ENCODE measurements around the gene AGER.
"Not testable (repeated sequence)": the region's sequence is repeated elsewhere in the genome, so short reads cannot be mapped to it uniquely, and the experiment has no call there.

AGER gene

DNA sequence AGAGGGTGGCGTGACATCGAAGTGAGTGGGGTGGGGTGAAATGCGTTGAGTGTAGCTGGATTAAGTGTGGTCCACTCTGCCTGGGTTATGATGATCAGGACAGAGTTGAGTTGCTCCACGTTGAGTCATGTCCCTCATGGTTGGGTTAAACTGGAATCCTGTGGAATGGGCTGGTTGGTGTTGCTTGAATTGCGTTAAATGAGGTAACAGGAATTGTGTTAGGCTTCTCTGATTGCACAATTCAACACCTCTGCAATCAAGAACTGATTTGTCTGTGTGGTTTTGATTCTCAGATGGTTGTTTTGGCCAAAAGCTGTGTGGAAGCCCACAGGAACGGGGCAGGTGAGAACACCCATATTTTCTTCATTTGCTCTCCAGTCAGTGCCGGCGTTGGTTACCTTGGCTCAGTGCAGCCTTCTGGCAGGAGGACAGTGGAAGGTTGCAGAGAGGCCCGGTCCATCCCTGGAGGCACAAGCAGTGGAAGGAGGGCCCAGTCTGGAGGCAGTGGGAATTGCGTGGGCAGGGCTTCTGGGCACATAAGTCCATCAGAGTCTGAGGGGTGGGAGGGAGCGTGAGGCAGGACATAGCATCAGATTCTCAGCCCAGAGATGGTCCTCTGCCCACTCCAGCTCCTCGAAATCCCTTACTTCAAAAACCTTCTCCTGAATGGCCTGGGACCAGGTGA is 28.2 kb upstream of the AGER start:
- H3K27ac Mint-ChIP-seq (ENCODE audit: low read depth) = no peak overlapping the region
- H3K27me3 Mint-ChIP-seq = no peaks in the 10 kb centered on the region
- H3K4me3 Mint-ChIP-seq = no peak overlapping the region
- no peaks in the 10 kb centered on the region for H3K4me1 Mint-ChIP-seq
- DNase-seq (ENCODE audit: low spot score in 2 of 2) = no peak
- no peak for ATAC-seq (replicated peaks; ENCODE audit: extremely low read depth, poor library complexity, severe bottlenecking)
- H3K9me3 Mint-ChIP-seq = no peaks in the 10 kb centered on the region
- peaks cover 2% of the 10 kb centered on the region for H3K36me3 Mint-ChIP-seq (ENCODE audit: insufficient read depth)

DNA sequence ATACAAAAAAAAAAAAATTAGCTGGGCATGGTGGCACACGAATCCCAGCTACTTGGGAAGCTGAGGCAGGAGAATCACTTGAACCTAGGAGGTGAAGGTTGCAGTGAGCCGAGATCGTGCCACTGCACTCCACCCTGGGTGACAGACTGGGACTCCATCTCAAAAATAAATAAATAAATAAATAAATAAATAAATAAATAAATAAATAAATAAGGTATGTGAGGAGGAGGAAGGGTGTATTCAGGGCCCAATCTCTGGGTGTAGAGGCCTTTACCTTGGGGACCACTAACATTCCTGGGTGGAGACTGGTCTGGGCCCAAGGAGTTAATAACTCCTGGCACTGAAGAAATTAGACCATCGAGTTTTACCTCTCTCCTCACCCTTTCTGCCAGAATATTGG is 27.4 kb upstream of the AGER start:
- DNase-seq (ENCODE audit: low spot score in 2 of 2); H3K9me3 Mint-ChIP-seq; H3K4me3 Mint-ChIP-seq; H3K27ac Mint-ChIP-seq (ENCODE audit: low read depth); H3K36me3 Mint-ChIP-seq (ENCODE audit: insufficient read depth); H3K27me3 Mint-ChIP-seq; H3K4me1 Mint-ChIP-seq; ATAC-seq (replicated peaks; ENCODE audit: extremely low read depth, poor library complexity, severe bottlenecking): not testable (repeated sequence)

DNA sequence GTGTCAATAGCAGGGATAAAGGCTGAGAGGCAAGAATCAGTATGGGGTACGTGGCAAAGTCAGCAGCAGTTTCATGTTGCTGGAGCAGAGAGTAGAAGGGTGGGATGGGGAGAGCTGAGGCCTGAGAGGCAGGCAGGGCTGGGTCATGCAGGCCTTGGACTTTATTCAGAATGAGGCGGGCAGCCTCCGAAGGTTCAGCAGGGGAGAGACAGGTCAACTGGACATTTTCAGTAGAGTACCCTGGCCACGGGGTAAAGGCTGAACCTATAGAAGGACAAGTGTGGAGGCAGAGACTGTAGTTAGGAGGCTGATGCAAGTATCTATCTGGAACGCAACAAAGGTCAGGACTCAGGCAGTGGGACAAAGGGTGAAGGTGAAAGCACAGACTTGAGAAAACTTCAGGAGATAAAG is 26.1 kb upstream of the AGER start:
- no peak overlapping the region for H3K27ac Mint-ChIP-seq (ENCODE audit: low read depth)
- H3K27me3 Mint-ChIP-seq = no peaks in the 10 kb centered on the region

DNA sequence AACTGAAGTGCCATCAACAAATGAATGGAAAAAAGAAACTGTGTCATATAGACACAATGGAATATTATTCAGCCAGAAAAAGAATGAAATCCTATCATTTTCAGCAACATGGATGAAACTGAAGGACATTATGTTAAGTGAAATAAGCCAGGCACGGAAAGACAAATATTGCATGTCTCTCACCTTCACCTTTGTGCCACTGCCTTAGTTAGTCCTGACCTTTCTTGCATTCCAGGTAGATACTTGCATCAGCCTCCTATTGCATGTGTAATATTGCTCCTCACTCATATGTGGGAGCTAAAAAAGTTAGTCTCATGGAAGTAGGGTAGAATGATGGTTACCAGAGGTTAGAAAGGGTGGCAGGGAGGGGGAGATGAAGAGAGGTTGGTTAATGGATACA is 24.9 kb upstream of the AGER start:
- H3K27me3 Mint-ChIP-seq = no peaks in the 10 kb centered on the region
- no peaks in the 10 kb centered on the region for H3K4me1 Mint-ChIP-seq
- no peak for DNase-seq (ENCODE audit: low spot score in 2 of 2)
- H3K4me3 Mint-ChIP-seq = no peak overlapping the region
- no peaks in the 10 kb centered on the region for H3K9me3 Mint-ChIP-seq
- H3K27ac Mint-ChIP-seq (ENCODE audit: low read depth) = no peak overlapping the region
- peaks cover 2% of the 10 kb centered on the region for H3K36me3 Mint-ChIP-seq (ENCODE audit: insufficient read depth)
- no peak for ATAC-seq (replicated peaks; ENCODE audit: extremely low read depth, poor library complexity, severe bottlenecking)

More for the DNA sequence above, 26.1 kb upstream of the AGER start:
- DNase-seq (ENCODE audit: low spot score in 2 of 2) (no peak), ATAC-seq (replicated peaks; ENCODE audit: extremely low read depth, poor library complexity, severe bottlenecking) (no peak)
- H3K9me3 Mint-ChIP-seq = no peaks in the 10 kb centered on the region
- no peaks in the 10 kb centered on the region for H3K4me1 Mint-ChIP-seq
- peaks cover 2% of the 10 kb centered on the region for H3K36me3 Mint-ChIP-seq (ENCODE audit: insufficient read depth)
- H3K4me3 Mint-ChIP-seq = no peak overlapping the region

DNA sequence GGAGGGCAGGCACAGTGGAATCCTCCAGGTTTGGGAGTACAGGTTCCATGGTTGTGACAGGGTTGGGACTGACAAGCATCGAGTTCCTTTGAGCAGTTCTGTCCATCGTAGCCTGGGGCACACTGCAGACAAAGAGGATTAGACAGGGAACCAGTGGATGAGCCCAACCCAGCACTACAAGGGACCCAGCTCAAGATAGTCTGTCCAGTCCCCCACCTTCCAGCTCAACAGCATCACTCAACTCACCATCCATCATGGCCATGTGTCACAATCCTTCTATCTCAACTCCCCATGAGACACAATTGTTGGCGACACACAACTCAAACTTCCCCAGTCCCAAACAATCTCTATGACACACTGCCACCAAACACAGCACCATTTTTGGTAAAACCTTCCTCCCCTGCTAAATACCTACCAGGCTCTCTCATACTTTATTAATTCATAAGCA is 20.2 kb upstream of the AGER start:
- no peak for ATAC-seq (replicated peaks; ENCODE audit: extremely low read depth, poor library complexity, severe bottlenecking)
- Mint-ChIP-seq H3K36me3 (ENCODE audit: insufficient read depth) (no peaks in the 10 kb centered on the region), H3K9me3 (no peaks in the 10 kb centered on the region), H3K27ac (ENCODE audit: low read depth) (no peak overlapping the region), H3K4me3 (no peak overlapping the region), H3K4me1 (no peaks in the 10 kb centered on the region), H3K27me3 (no peaks in the 10 kb centered on the region)
- DNase-seq (ENCODE audit: low spot score in 2 of 2) = no peak

DNA sequence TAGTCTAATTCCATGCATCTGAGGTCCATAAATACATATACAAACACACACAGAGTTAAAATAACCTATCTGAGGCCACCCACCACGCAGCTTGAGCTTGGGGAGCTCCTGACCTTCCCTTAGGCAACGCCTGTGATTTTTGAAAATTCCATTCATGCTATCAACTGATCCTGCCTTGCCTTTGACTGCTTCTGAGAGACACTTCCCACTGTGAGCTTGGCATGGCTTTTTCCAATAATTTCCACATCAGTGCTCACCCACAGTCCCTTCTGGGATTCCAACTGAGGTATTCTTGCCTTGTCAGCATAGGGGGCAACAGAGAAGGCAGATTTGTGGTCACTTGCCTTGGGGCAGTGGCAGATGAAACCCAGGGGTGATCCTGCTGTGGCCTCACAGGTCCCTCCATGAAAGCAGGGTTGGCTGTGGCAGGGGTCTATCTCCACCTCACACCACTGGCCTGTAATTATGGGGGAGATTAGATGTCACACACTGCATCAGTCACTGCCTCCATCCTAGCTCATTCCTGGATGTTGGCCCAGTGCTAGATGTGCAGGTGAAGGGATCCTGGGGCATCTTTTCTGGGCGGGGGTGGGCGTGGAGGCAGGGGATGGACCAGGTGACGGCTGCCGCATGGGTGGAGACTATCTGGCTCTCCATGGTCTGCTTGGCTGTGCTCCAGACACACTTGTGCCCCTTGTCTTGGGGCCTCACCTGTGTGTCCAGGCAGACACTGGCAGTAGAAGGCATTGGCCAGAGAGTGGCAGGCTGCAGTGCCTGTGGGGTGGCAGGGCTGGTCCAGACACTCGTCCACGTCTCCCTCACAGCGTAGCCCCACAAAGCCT is 19.6 kb upstream of the AGER start:
- no peak for ATAC-seq (replicated peaks; ENCODE audit: extremely low read depth, poor library complexity, severe bottlenecking)
- Mint-ChIP-seq H3K4me3 (no peak overlapping the region), H3K9me3 (no peaks in the 10 kb centered on the region), H3K4me1 (no peaks in the 10 kb centered on the region), H3K27ac (ENCODE audit: low read depth) (no peak overlapping the region), H3K27me3 (no peaks in the 10 kb centered on the region), H3K36me3 (ENCODE audit: insufficient read depth) (no peaks in the 10 kb centered on the region)
- no peak for DNase-seq (ENCODE audit: low spot score in 2 of 2)

DNA sequence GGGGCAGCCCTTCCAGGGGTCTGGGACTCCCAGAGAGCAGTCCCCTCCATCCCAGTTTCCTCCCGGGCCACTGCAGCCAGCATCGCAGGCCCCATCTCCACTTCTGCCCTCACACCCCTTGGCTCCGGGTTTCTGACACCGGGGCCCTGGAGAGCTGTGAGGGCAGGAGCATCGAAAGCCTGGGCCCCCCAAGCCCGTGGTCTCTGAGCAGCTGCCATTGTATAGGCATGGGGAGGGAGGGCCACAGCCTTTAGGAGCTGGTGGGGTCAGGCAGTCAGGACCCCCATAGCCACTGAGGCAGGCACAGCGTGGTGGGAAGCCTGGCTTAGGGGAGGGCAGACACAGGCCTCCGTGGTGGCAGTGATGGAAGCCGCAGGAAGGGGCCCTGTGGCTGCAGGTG is 18.1 kb upstream of the AGER start:
- Mint-ChIP-seq H3K27me3 (no peaks in the 10 kb centered on the region), H3K27ac (ENCODE audit: low read depth) (no peak overlapping the region), H3K4me3 (no peak overlapping the region), H3K9me3 (no peaks in the 10 kb centered on the region), H3K4me1 (no peaks in the 10 kb centered on the region), H3K36me3 (ENCODE audit: insufficient read depth) (no peaks in the 10 kb centered on the region)
- DNase-seq (ENCODE audit: low spot score in 2 of 2) (no peak), ATAC-seq (replicated peaks; ENCODE audit: extremely low read depth, poor library complexity, severe bottlenecking) (no peak)

DNA sequence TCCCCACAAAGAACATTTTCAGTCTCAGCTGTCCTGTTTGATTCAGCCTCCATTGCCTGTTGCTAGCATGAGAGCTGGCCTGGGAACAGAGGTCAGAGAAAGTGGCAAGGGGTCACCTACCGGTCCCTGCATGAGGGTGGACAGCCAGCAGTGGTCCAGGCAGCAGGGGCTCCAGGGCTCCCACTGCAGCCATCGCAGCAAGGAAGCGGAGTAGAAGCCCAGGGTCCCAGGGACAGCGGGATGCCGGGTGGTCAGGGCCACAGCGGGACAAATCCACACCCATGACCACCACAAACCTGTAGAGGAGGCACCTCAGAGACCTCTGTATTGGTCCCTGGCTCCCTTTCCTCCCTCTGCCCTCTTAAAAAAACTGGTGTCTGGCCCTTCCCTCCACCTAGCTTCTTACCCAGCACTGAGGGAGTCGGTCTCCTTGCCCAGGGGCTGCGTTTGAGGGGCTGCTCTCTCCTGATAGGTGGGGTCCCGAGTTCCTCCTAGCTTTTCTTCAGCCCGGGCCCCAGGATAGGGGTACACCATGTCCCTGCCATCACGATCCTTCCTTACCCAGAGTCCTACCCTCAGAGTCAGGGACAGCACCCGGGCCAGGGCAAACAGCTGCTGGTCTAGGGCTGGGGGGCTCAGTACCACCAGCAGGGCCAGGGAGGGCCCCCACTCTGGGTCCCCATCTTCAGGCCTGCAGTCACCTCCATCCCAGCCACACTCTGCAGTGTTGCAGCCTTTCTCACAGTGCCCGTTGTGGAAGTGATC is 16.8 kb upstream of the AGER start:
- DNase-seq (ENCODE audit: low spot score in 2 of 2) (no peak), ATAC-seq (replicated peaks; ENCODE audit: extremely low read depth, poor library complexity, severe bottlenecking) (no peak)
- Mint-ChIP-seq H3K27me3 (no peaks in the 10 kb centered on the region), H3K27ac (ENCODE audit: low read depth) (no peak overlapping the region), H3K4me3 (no peak overlapping the region), H3K9me3 (no peaks in the 10 kb centered on the region), H3K36me3 (ENCODE audit: insufficient read depth) (peaks cover 7% of the 10 kb centered on the region), H3K4me1 (peaks cover 11% of the 10 kb centered on the region)

DNA sequence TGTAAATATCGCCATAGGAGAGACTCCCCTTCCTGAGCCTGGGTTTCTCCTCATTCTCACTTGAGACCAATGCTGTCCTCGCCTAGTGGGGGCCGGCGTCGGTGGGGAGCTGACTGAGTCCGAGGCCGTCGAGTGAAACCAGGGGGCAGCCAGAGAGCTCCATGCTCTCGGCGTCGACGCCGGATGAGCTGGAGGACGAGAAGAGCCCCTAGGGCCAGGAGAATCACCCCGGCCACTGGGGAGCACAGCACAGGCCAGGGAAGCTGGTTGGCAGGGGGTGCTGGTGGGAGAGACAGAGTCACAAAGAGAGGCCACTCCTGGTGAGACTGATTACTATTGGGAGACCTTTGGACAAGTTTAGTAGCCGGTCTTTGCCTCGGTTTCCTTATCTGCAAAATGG is 14.8 kb upstream of the AGER start:
- H3K27ac Mint-ChIP-seq (ENCODE audit: low read depth) = no peak overlapping the region
- peaks cover 13% of the 10 kb centered on the region for H3K36me3 Mint-ChIP-seq (ENCODE audit: insufficient read depth)

DNA sequence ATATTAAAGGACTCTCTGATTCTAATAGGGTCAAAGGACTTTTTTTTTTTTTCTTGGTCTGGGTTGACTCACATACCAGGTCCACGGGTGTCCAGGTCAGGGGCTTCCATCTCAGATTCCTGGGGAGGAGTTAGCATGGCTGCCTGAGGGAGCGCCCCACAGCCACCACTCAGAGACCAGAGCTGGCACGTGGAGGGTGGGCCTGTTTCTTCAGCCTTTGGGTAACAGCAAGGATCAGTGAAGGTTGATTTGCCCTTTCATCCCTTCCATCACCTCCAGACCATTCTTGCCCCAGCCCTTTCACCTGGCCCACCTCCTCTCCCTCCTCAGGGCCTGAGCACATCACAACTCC is 14.3 kb upstream of the AGER start:
- Mint-ChIP-seq H3K27ac (ENCODE audit: low read depth) (no peak overlapping the region), H3K27me3 (no peaks in the 10 kb centered on the region), H3K4me1 (peaks cover 36% of the 10 kb centered on the region), H3K9me3 (no peaks in the 10 kb centered on the region), H3K4me3 (no peak overlapping the region), H3K36me3 (ENCODE audit: insufficient read depth) (peaks cover 13% of the 10 kb centered on the region)
- DNase-seq (ENCODE audit: low spot score in 2 of 2) (no peak), ATAC-seq (replicated peaks; ENCODE audit: extremely low read depth, poor library complexity, severe bottlenecking) (no peak)

More for the DNA sequence above, 14.8 kb upstream of the AGER start:
- ATAC-seq (replicated peaks; ENCODE audit: extremely low read depth, poor library complexity, severe bottlenecking) (no peak), DNase-seq (ENCODE audit: low spot score in 2 of 2) (no peak)
- no peaks in the 10 kb centered on the region for H3K9me3 Mint-ChIP-seq
- no peaks in the 10 kb centered on the region for H3K27me3 Mint-ChIP-seq
- no peak overlapping the region for H3K4me3 Mint-ChIP-seq
- H3K4me1 Mint-ChIP-seq = peaks cover 30% of the 10 kb centered on the region

DNA sequence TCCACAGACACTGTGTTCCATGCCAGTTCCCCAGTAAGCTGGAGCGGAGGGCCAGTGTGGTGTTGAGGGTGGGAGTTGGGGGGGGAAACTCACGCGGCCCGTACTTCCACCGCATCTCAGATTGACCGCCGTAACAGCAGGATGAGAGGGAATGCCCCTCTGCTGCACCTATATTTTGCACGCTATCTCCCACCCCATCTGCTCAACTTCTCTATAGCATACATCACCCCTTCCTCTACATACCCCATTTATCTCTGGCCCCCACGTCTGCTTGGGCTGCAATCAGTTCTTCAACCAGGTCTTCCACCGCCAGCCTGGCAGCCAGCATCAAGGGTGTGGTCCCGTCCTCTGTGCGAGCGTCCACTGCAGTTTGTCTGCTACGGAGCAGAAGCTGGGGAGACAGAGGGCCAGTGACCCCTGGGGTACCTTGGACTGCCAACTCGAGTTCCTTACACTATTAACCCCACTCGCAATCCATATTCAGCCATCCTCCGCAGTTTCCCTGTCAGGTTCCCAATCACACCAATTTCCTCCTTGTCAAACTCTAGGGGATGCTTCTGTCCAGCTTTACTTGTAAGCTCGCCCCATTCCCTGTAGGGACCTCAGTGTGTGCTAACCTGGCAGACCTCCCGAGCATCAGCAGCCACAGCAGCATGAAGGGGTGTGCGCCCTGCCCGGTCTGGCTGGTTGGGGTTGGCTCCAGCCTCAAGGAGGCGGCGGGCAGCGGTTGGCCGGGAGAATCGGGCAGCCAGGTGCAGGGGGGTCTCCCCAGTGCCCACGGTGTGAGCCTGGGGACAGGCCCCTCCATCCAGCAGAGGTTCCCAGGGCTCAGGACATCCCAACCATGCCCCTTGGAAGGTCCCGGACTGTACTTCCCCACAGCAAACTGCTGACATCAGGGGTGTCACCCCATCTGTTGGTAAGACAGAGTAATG is 12.9 kb upstream of the AGER start:
- no peaks in the 10 kb centered on the region for H3K27me3 Mint-ChIP-seq
- peak overlapping the region; percentile 98 for H3K4me3 Mint-ChIP-seq

More for the DNA sequence above, 12.9 kb upstream of the AGER start:
- ATAC-seq (replicated peaks; ENCODE audit: extremely low read depth, poor library complexity, severe bottlenecking) = no peak
- peaks cover 22% of the 10 kb centered on the region for H3K36me3 Mint-ChIP-seq (ENCODE audit: insufficient read depth)
- H3K27ac Mint-ChIP-seq (ENCODE audit: low read depth) = peak overlapping the region; percentile 98
- no peaks in the 10 kb centered on the region for H3K9me3 Mint-ChIP-seq
- no peak for DNase-seq (ENCODE audit: low spot score in 2 of 2)
- H3K4me1 Mint-ChIP-seq = peaks cover 50% of the 10 kb centered on the region

All from central memory CD8-positive, alpha-beta T cell (primary cell).